Endothelial cell of umbilical vein (primary cell): ENCODE results near the gene OR5A2. TPM values are rescaled to one million over a fixed set of nuclear protein-coding genes. Genes with fewer than 3 reads are reported as not detected.

Experiments
- BruUV-seq: library from RNA; stranded (reverse); fragments of 400-500 nt; replicated peaks from 2 replicates; lab custom pipeline; 2021; lab: Mats Ljungman, UMichigan
- CTCF ChIA-PET: fragments of 300-600, 350-600 bp; sonication (Branson Sonifier 250); formaldehyde crosslinking; loops from one replicate; lab custom pipeline; 2021; ENCODE audit warnings: antibody characterized with exemption, inconsistent platforms; lab: Charles Lee
- POLR2A ChIA-PET: fragments of 300-600, 350-600 bp; sonication (Branson Sonifier 250); formaldehyde crosslinking; loops from one replicate; lab custom pipeline; 2021; ENCODE audit warnings: antibody characterized with exemption, inconsistent platforms; lab: Charles Lee
- DNase-seq: peaks from one replicate; pipeline ENCODE4 v3.0.0-alpha.2; 2011; ENCODE audit warnings: low read depth, low spot score
- FAIRE-seq: peaks from 2 replicates; lab custom pipeline; 2011; peaks lifted over from hg19 to GRCh38; lab: Jason Lieb, UNC
- H2AFZ ChIP-seq: 2 replicates; pipeline ENCODE4 v1.6.0; 2012; ENCODE audit warnings: low read depth, low read length, control low read depth, inconsistent platforms
- H3K27ac ChIP-seq: 2 replicates; pipeline ENCODE4 v1.5.1; 2011; ENCODE audit warnings: low read depth, mild to moderate bottlenecking, control low read depth, low read length, moderate library complexity; ENCODE audit not compliant: insufficient read depth
- H3K27me3 ChIP-seq, 2 experiments: 2 replicates each; pipeline versions ENCODE4 v1.6.0 to v1.6.1; 2011; ENCODE audit warnings: low read length in 2 of 2, mixed read lengths in 1 of 2; ENCODE audit not compliant: control insufficient read depth in 2 of 2, insufficient read depth in 2 of 2
- H3K36me3 ChIP-seq, 2 experiments: 2 replicates in 1 of 2; 3 replicates in 1 of 2; pipeline ENCODE4 v1.5.1; 2011; ENCODE audit warnings: low read length in 2 of 2, mild to moderate bottlenecking in 1 of 2, moderate library complexity in 1 of 2; ENCODE audit not compliant: control insufficient read depth in 2 of 2, insufficient read depth in 2 of 2; ENCODE audit errors: extremely low read depth in 1 of 2
- H3K4me1 ChIP-seq: 3 replicates; pipeline ENCODE4 v1.5.1; 2011; ENCODE audit warnings: mild to moderate bottlenecking, low read length; ENCODE audit not compliant: control insufficient read depth, insufficient read depth; ENCODE audit errors: extremely low read depth
- H3K4me2 ChIP-seq: 2 replicates; pipeline ENCODE4 v1.6.1; 2011; ENCODE audit warnings: low read length, control low read depth, mixed read lengths; ENCODE audit not compliant: insufficient read depth
- H3K4me3 ChIP-seq, 3 experiments: fragments of 200-600 bp in 1 of 3; sonication (generic), shearing (Covaris generic) in 1 of 3; replicated peaks in 1 of 3; 2 replicates each; pipeline ENCODE4 v1.5.1; 2011 to 2016; ENCODE audit warnings: control low read depth in 3 of 3, low read length in 3 of 3, mild to moderate bottlenecking in 2 of 3, inconsistent platforms in 1 of 3, low read depth in 1 of 3, moderate library complexity in 1 of 3; ENCODE audit not compliant: insufficient read depth in 1 of 3
- H3K79me2 ChIP-seq: 2 replicates; pipeline ENCODE4 v1.6.0; 2012; ENCODE audit warnings: low read length, inconsistent platforms; ENCODE audit not compliant: control insufficient read depth, insufficient read depth
- H3K9ac ChIP-seq: replicated peaks from 2 replicates; pipeline ENCODE3; 2011; ENCODE audit warnings: low read length, control low read depth; ENCODE audit not compliant: insufficient read depth; ENCODE audit errors: extremely low read depth
- H3K9me1 ChIP-seq: replicated peaks from 3 replicates; pipeline ENCODE4 v1.6.0; 2011; ENCODE audit warnings: mild to moderate bottlenecking, low read length; ENCODE audit not compliant: control insufficient read depth, insufficient read depth; ENCODE audit errors: extremely low read depth
- H3K9me3 ChIP-seq: replicated peaks from 2 replicates; pipeline ENCODE4 v1.5.1; 2012; ENCODE audit warnings: low read length, inconsistent platforms; ENCODE audit not compliant: control insufficient read depth, insufficient read depth
- H4K20me1 ChIP-seq: replicated peaks from 2 replicates; pipeline ENCODE3; 2011; ENCODE audit warnings: mild to moderate bottlenecking, low read length; ENCODE audit not compliant: control insufficient read depth, insufficient read depth; ENCODE audit errors: extremely low read depth
- EZH2 ChIP-seq: IDR thresholded peaks from 2 replicates; pipeline ENCODE4 v1.6.1; 2012; ENCODE audit warnings: borderline replicate concordance, low read depth, mild to moderate bottlenecking, moderate library complexity, low read length, inconsistent platforms; ENCODE audit not compliant: severe bottlenecking
- FOS ChIP-seq: IDR thresholded peaks from 2 replicates; pipeline ENCODE4 v1.6.1; 2011; ENCODE audit warnings: mild to moderate bottlenecking, low read length, moderate library complexity, borderline replicate concordance; ENCODE audit not compliant: insufficient read depth
- GATA2 ChIP-seq: IDR thresholded peaks from 2 replicates; pipeline ENCODE4 v1.7.0; 2011; ENCODE audit warnings: low read depth, mild to moderate bottlenecking, moderate library complexity, mixed read lengths, low read length; ENCODE audit not compliant: insufficient read length, insufficient read depth
- JUN ChIP-seq: IDR thresholded peaks from 2 replicates; pipeline ENCODE4 v1.6.1; 2011; ENCODE audit warnings: borderline replicate concordance, low read depth; ENCODE audit not compliant: insufficient read length, insufficient read depth
- MYC ChIP-seq: IDR thresholded peaks from one replicate; pipeline ENCODE4 v1.6.1; 2011; ENCODE audit warnings: mild to moderate bottlenecking, low read depth, low read length
- POLR2A ChIP-seq: IDR thresholded peaks from 2 replicates; pipeline ENCODE4 v1.6.1; 2012; ENCODE audit warnings: low read depth, mild to moderate bottlenecking, control low read depth, low read length
- POLR2AphosphoS5 ChIP-seq: IDR thresholded peaks from 2 replicates; pipeline ENCODE4 v1.6.1; 2012; ENCODE audit warnings: low read depth, mild to moderate bottlenecking, control low read depth, low read length, moderate library complexity; ENCODE audit not compliant: insufficient read depth
- dilution Hi-C: fragments of 300-500 bp; cut with MboI; formaldehyde crosslinking; loops from one replicate; pipeline ENCODE4 v1.15.0; 2019; ENCODE audit warnings: low sequenced_read_pairs; ENCODE audit not compliant: extremely low pct_ligation_motif_present
- intact Hi-C: fragments of 100-400 bp; cut with micrococcal nuclease; formaldehyde crosslinking; loops from one replicate; pipeline ENCODE4 v1.10.0; 2022
- polyA plus RNA-seq, 4 experiments: library from polyadenylated mRNA; depleted of rRNA in 3 of 4; stranded (reverse) in 3 of 4; unstranded in 1 of 4; fragments of >200 nt; gene quantifications; 2 replicates each; pipeline versions ENCODE4 v1.2.1 to v1.2.3, GENCODE V29; 2011 to 2012; ENCODE audit warnings: missing spikeins in 1 of 4
- total RNA-seq: library from RNA; stranded (reverse); gene quantifications from 2 replicates; pipeline ENCODE4 v1.2.3, GENCODE V29; 2021
- TF ChIP-seq, protein P1 (sequence below), 2 donors: IDR thresholded peaks; 1 replicate in 1 of 2; 2 replicates in 1 of 2; pipeline ENCODE4 v1.5.1; 2011; ENCODE audit warnings: low read length in 2 of 2, mild to moderate bottlenecking in 2 of 2, moderate library complexity in 2 of 2, control low read depth in 1 of 2, inconsistent platforms in 1 of 2, low read depth in 1 of 2; ENCODE audit not compliant: insufficient read depth in 1 of 2; ENCODE audit errors: extremely low read depth in 1 of 2
- TF ChIP-seq, protein P2 (sequence below): IDR thresholded peaks from 2 replicates; pipeline ENCODE4 v1.6.1; 2011; ENCODE audit not compliant: insufficient read depth, insufficient read length

Gene OR5A2
- total and polyA plus RNA-seq, 2 donors (not counting 3 experiments of a cell fraction or from before 2014, with no cell fraction given) = not detected

DNA sequence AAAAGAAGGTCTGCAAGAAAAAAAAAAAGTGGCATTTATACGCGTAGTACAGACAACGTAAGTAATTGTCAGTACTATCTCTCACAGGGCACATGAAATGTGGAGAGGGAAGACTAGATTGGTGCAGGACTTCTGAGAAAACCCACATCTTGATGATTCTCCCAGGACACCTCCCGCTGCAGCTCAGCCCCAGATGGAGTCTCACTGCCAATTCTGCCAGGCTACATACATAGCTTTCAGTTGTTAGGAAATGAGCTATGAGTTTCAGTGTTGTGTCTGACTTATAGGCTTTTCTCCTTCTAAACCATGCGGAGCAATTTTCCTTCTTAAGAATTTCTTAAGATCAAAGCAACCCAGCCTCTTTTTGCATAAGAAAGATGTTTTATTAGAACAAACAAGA lies 9.6 kb downstream of the OR5A2 start:
- FAIRE-seq = no peak

DNA sequence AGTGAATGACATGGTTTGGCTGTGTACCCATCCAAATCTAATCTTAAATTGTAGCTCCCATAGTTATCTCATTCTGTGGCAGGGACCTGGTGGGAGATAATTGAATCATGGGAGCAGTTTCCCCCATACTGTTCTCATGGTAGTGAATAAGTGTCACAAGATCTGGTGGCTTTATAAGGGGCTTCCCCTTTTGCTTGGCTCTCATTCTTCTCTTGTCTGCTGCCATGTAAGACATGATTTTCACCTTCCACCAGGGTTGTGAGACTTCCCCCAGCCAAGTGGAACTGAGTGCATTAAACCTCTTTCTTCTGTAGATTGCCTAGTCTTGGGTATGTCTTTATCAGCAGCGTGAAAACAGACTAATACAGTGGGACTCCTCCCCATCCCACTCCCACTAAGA lies 11.1 kb downstream of the OR5A2 start:
- Histone ChIP-seq H3K27me3 (peaks cover 0 to 2% of the 10 kb centered on the region in 2 experiments), H3K4me3 (no peak overlapping the region), H3K27ac (no peak overlapping the region), H3K79me2 (no peaks in the 10 kb centered on the region), H2AFZ (no peak overlapping the region), H4K20me1 (no peaks in the 10 kb centered on the region), H3K9me3 (no peaks in the 10 kb centered on the region), H3K9ac (no peak overlapping the region), H3K4me2 (no peak overlapping the region), H3K36me3 (no peaks in the 10 kb centered on the region), H3K4me1 (no peaks in the 10 kb centered on the region), H3K9me1 (no peaks in the 10 kb centered on the region)
- BruUV-seq = no TSS peak
- no peak for TF ChIP-seq FOS
- TF ChIP-seq EZH2 = no peak
- no peak for TF ChIP-seq MYC
- no peak for TF ChIP-seq POLR2AphosphoS5
- no peak for TF ChIP-seq POLR2A
- TF ChIP-seq, protein P1, sequence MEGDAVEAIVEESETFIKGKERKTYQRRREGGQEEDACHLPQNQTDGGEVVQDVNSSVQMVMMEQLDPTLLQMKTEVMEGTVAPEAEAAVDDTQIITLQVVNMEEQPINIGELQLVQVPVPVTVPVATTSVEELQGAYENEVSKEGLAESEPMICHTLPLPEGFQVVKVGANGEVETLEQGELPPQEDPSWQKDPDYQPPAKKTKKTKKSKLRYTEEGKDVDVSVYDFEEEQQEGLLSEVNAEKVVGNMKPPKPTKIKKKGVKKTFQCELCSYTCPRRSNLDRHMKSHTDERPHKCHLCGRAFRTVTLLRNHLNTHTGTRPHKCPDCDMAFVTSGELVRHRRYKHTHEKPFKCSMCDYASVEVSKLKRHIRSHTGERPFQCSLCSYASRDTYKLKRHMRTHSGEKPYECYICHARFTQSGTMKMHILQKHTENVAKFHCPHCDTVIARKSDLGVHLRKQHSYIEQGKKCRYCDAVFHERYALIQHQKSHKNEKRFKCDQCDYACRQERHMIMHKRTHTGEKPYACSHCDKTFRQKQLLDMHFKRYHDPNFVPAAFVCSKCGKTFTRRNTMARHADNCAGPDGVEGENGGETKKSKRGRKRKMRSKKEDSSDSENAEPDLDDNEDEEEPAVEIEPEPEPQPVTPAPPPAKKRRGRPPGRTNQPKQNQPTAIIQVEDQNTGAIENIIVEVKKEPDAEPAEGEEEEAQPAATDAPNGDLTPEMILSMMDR (IDR thresholded peaks at IDR 0.05; ENCODE audit: extremely low read depth in 1 of 2, insufficient read depth in 1 of 2, low read depth in 1 of 2, low read length in 2 of 2) = no peak
- no peak for TF ChIP-seq JUN
- TF ChIP-seq GATA2 = no peak
- TF ChIP-seq, protein P2, sequence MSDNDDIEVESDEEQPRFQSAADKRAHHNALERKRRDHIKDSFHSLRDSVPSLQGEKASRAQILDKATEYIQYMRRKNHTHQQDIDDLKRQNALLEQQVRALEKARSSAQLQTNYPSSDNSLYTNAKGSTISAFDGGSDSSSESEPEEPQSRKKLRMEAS = no peak
- FAIRE-seq = no peak
- ChIA-PET POLR2A (no interaction called here), CTCF (no interaction called here)
- DNase-seq = no peak
- intact Hi-C loops (no loop called here), dilution Hi-C loops (no loop called here)

More for the DNA sequence above, 9.6 kb downstream of the OR5A2 start:
- Histone ChIP-seq H4K20me1 (no peaks in the 10 kb centered on the region), H3K4me3 (no peak overlapping the region), H3K9me1 (no peaks in the 10 kb centered on the region), H3K4me1 (no peaks in the 10 kb centered on the region), H2AFZ (no peak overlapping the region), H3K27me3 (peaks cover 0 to 2% of the 10 kb centered on the region in 2 experiments), H3K9me3 (no peaks in the 10 kb centered on the region), H3K9ac (no peak overlapping the region), H3K36me3 (no peaks in the 10 kb centered on the region), H3K27ac (no peak overlapping the region), H3K4me2 (no peak overlapping the region), H3K79me2 (no peaks in the 10 kb centered on the region)
- dilution Hi-C loops (no loop called here), intact Hi-C loops (no loop called here)
- DNase-seq = no peak
- CTCF ChIA-PET = no interaction called here
- TF ChIP-seq FOS (no peak), POLR2A (no peak), JUN (no peak), POLR2AphosphoS5 (no peak)
- TF ChIP-seq, protein P2 = no peak
- TF ChIP-seq, protein P1 (IDR thresholded peaks at IDR 0.05; ENCODE audit: extremely low read depth in 1 of 2, insufficient read depth in 1 of 2, low read depth in 1 of 2, low read length in 2 of 2) = no peak
- POLR2A ChIA-PET = no interaction called here
- no TSS peak for BruUV-seq
